K562 (cell line): ENCODE measurements around the gene ARMC7. TPM values are rescaled to one million over a fixed set of nuclear protein-coding genes. Genes with fewer than 3 reads are reported as not detected.

Source experiments
- ATAC-seq: fragments of 200-7000 bp; cut with Tn5 transposase; 3 replicates; pipeline ENCODE4 v1.9.1; 2020; ENCODE audit warnings: moderate library complexity
- BruUV-seq: library from RNA; stranded (reverse); fragments of 400-500 nt; replicated peaks from 2 replicates; lab custom pipeline; 2021; lab: Mats Ljungman, UMichigan
- CTCF ChIA-PET: fragments of 300-600 bp; formaldehyde crosslinking; extraction: SDS; loops from one replicate; lab custom pipeline; 2021; ENCODE audit warnings: low intra/inter-chr PET ratio; lab: Yijun Ruan, JAX
- POLR2A ChIA-PET: fragments of 300-600, 350-650 bp; sonication (Branson Sonifier 250); formaldehyde crosslinking; extraction: SDS; loops from one replicate; lab custom pipeline; 2021; ENCODE audit warnings: antibody characterized with exemption, inconsistent platforms; lab: Yijun Ruan, JAX
- DNase-seq, 4 experiments: peaks; one replicate each; pipeline versions ENCODE4 v3.0.0 to v3.0.0-alpha.2; 2011 to 2018; ENCODE audit warnings: low spot score in 3 of 4, mixed read lengths in 3 of 4; ENCODE audit errors: extremely low read depth in 1 of 4
- FAIRE-seq: peaks from 2 replicates; lab custom pipeline; 2011; peaks lifted over from hg19 to GRCh38; lab: Jason Lieb, UNC
- H2AFZ ChIP-seq: 2 replicates; pipeline ENCODE4 v1.6.0; 2011; ENCODE audit warnings: low read depth, low read length, control low read depth, inconsistent platforms
- H3K27ac ChIP-seq: fragments of 200-600 bp; 3 replicates; pipeline ENCODE4 v1.8.0; 2011; ENCODE audit warnings: low read depth, mild to moderate bottlenecking, control low read depth, inconsistent platforms, low read length, moderate library complexity, mixed read lengths; ENCODE audit errors: extremely low read depth
- H3K27me3 ChIP-seq, 2 experiments: fragments of 300-600 bp in 1 of 2; 2 replicates in 1 of 2; 3 replicates in 1 of 2; pipeline versions ENCODE4 v1.6.0 to v1.8.0; 2011; ENCODE audit warnings: inconsistent platforms in 2 of 2, low read length in 2 of 2, mild to moderate bottlenecking in 1 of 2, mixed read lengths in 1 of 2, moderate library complexity in 1 of 2; ENCODE audit not compliant: control insufficient read depth in 2 of 2, insufficient read depth in 2 of 2
- H3K36me3 ChIP-seq: fragments of 300-600 bp; 3 replicates; pipeline ENCODE4 v1.8.0; 2011; ENCODE audit warnings: mild to moderate bottlenecking, low read length, inconsistent platforms; ENCODE audit not compliant: control insufficient read depth, insufficient read depth
- H3K4me1 ChIP-seq, 2 experiments: fragments of 200-600 bp in 1 of 2; replicated peaks in 1 of 2; 2 replicates in 1 of 2; 3 replicates in 1 of 2; pipeline versions ENCODE4 v1.5.1 to v1.8.0; 2011; ENCODE audit warnings: inconsistent platforms in 2 of 2, low read length in 2 of 2, mild to moderate bottlenecking in 1 of 2, mixed read lengths in 1 of 2, moderate library complexity in 1 of 2; ENCODE audit not compliant: control insufficient read depth in 2 of 2, insufficient read depth in 2 of 2
- H3K4me2 ChIP-seq: 2 replicates; pipeline ENCODE4 v1.6.1; 2011; ENCODE audit warnings: low read length, control low read depth, inconsistent platforms, mixed read lengths; ENCODE audit not compliant: insufficient read depth
- H3K4me3 ChIP-seq: fragments of 200-600 bp; sonication (generic), shearing (Covaris generic); 2 replicates; pipeline ENCODE4 v1.5.1; 2016; ENCODE audit warnings: control low read depth, inconsistent platforms
- H3K79me2 ChIP-seq: fragments of 200-600 bp; 3 replicates; pipeline ENCODE4 v1.8.0; 2011; ENCODE audit warnings: low read length, inconsistent platforms; ENCODE audit not compliant: control insufficient read depth, insufficient read depth
- H3K9ac ChIP-seq, 2 experiments: 2 replicates each; pipeline versions ENCODE4 v1.6.0 to v1.6.1; 2011; ENCODE audit warnings: low read depth in 2 of 2, low read length in 2 of 2, control low read depth in 1 of 2, inconsistent platforms in 1 of 2, mild to moderate bottlenecking in 1 of 2, mixed read lengths in 1 of 2; ENCODE audit not compliant: insufficient read depth in 1 of 2
- H3K9me1 ChIP-seq: one replicate; pipeline ENCODE4 v1.6.0; 2011; ENCODE audit warnings: inconsistent platforms, mild to moderate bottlenecking, low read length, moderate library complexity; ENCODE audit not compliant: control insufficient read depth, insufficient read depth
- H3K9me3 ChIP-seq: replicated peaks from 2 replicates; pipeline ENCODE4 v1.5.1; 2011; ENCODE audit warnings: low read depth, low read length, inconsistent platforms; ENCODE audit not compliant: control insufficient read depth, insufficient read depth
- H4K20me1 ChIP-seq: replicated peaks from 2 replicates; pipeline ENCODE4 v1.6.1; 2011; ENCODE audit warnings: low read length, inconsistent platforms, mixed read lengths; ENCODE audit not compliant: control insufficient read depth, insufficient read depth
- FOXP4 ChIP-seq: sonication (generic); formaldehyde crosslinking; IDR thresholded peaks from 2 replicates; pipeline ENCODE4 v1.8.0; 2022; ENCODE audit warnings: mild to moderate bottlenecking, missing genetic modification reagents, borderline replicate concordance
- SOX6 ChIP-seq: fragments of 450-650 bp; IDR thresholded peaks from 2 replicates; pipeline ENCODE4 v1.6.1; 2014; ENCODE audit warnings: mild to moderate bottlenecking
- U2AF1 ChIP-seq: fragments of 200-400 bp; formaldehyde crosslinking; optimal IDR thresholded peaks from 2 replicates; pipeline ENCODE3; 2017; ENCODE audit warnings: mild to moderate bottlenecking, low read depth, low read length, moderate library complexity
- WGBS: fragments of 100-300 bp; shearing (Covaris generic); methylation state at CpG from one replicate; pipeline ENCODE4 v1.1.6; 2016; ENCODE audit warnings: low coverage, mixed read lengths; ENCODE audit not compliant: insufficient coverage; ENCODE audit errors: missing lambda C conversion rate; 5-methylcytosine and 5-hydroxymethylcytosine counted together
- in situ Hi-C: fragments of 300-500 bp; cut with MboI; formaldehyde crosslinking; loops from 4 replicates; pipeline ENCODE4 v1.15.0; 2018; ENCODE audit warnings: inconsistent platforms, mixed read lengths
- intact Hi-C: fragments of 100-400 bp; cut with micrococcal nuclease; formaldehyde crosslinking; loops from 2 replicates; pipeline ENCODE4 v1.14.2; 2022
- polyA plus RNA-seq, 8 experiments: library from polyadenylated mRNA; depleted of rRNA in 4 of 8; stranded (reverse) in 5 of 8; unstranded in 3 of 8; fragments of >200 nt; fragmentation: Nextera tagmentation in 2 of 8; fragmentation: Illumina TruSeq in 1 of 8; extraction: Ambion mirVana in 2 of 8; extraction: Trizol in 1 of 8; gene quantifications; 2 replicates each; pipeline versions ENCODE4 v1.2.1 to v1.2.3, GENCODE V29; 2011 to 2014; ENCODE audit warnings: inconsistent platforms in 1 of 8, missing spikeins in 1 of 8
- total RNA-seq, 7 experiments: library from RNA; depleted of rRNA in 6 of 7; stranded (reverse); fragments of >200 nt in 6 of 7; fragmentation: Illumina TruSeq in 2 of 7; extraction: Trizol in 2 of 7; gene quantifications; 2 replicates each; pipeline versions ENCODE4 v1.2.1 to v1.2.3, GENCODE V29; 2011 to 2021; ENCODE audit warnings: low replicate concordance in 1 of 7
- TF ChIP-seq, protein P1 (sequence below): fragments of 450-650 bp; formaldehyde crosslinking; conservative IDR thresholded peaks from 2 replicates; pipeline ENCODE4 v1.4.0; 2022; ENCODE audit warnings: mild to moderate bottlenecking, missing genetic modification characterization
- TF ChIP-seq, protein P2 (sequence below): fragments of 450-650 bp; IDR thresholded peaks from 2 replicates; pipeline ENCODE4 v1.6.1; 2016; ENCODE audit warnings: mild to moderate bottlenecking, moderate library complexity

Gene ARMC7
- total and polyA plus RNA-seq, 9 of the 15 experiments (the other 6 are each of a cell fraction or from before 2014, with no cell fraction given), result 1.4 to 15.2 (median 5.9) TPM

DNA sequence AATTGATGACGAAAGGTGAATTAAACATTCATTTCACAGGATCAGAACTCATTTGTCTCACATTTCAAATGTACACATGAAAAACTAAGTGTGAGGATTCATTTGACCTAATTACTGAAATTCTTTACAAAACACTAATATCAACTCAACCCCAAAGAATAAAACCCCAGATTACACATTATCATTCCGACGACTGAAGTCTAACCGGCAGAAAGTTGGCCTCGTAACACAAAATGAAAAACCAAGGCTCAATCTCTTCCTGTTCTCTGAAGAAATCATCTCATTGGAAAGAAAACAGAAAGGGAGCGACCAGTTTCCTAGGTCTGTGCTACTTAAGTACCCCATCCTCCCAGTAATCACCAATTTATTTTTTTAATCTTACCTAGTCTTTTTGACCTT is 42.8 kb downstream of the ARMC7 start:
- CTCF ChIA-PET, result interaction anchor here (0.6 kb wide), 1 partner anchor 92 kb away, joined by 4 read pairs; no protein-coding TSS in a partner anchor
- no peak for FAIRE-seq
- no peak overlapping the region for H2AFZ ChIP-seq
- TF ChIP-seq, protein P1, sequence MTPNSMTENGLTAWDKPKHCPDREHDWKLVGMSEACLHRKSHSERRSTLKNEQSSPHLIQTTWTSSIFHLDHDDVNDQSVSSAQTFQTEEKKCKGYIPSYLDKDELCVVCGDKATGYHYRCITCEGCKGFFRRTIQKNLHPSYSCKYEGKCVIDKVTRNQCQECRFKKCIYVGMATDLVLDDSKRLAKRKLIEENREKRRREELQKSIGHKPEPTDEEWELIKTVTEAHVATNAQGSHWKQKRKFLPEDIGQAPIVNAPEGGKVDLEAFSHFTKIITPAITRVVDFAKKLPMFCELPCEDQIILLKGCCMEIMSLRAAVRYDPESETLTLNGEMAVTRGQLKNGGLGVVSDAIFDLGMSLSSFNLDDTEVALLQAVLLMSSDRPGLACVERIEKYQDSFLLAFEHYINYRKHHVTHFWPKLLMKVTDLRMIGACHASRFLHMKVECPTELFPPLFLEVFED (CRISPR knock-in tag), result no peak
- TF ChIP-seq U2AF1 (peak; percentile 54), SOX6 (no peak), FOXP4 (no peak)
- TF ChIP-seq, protein P2, sequence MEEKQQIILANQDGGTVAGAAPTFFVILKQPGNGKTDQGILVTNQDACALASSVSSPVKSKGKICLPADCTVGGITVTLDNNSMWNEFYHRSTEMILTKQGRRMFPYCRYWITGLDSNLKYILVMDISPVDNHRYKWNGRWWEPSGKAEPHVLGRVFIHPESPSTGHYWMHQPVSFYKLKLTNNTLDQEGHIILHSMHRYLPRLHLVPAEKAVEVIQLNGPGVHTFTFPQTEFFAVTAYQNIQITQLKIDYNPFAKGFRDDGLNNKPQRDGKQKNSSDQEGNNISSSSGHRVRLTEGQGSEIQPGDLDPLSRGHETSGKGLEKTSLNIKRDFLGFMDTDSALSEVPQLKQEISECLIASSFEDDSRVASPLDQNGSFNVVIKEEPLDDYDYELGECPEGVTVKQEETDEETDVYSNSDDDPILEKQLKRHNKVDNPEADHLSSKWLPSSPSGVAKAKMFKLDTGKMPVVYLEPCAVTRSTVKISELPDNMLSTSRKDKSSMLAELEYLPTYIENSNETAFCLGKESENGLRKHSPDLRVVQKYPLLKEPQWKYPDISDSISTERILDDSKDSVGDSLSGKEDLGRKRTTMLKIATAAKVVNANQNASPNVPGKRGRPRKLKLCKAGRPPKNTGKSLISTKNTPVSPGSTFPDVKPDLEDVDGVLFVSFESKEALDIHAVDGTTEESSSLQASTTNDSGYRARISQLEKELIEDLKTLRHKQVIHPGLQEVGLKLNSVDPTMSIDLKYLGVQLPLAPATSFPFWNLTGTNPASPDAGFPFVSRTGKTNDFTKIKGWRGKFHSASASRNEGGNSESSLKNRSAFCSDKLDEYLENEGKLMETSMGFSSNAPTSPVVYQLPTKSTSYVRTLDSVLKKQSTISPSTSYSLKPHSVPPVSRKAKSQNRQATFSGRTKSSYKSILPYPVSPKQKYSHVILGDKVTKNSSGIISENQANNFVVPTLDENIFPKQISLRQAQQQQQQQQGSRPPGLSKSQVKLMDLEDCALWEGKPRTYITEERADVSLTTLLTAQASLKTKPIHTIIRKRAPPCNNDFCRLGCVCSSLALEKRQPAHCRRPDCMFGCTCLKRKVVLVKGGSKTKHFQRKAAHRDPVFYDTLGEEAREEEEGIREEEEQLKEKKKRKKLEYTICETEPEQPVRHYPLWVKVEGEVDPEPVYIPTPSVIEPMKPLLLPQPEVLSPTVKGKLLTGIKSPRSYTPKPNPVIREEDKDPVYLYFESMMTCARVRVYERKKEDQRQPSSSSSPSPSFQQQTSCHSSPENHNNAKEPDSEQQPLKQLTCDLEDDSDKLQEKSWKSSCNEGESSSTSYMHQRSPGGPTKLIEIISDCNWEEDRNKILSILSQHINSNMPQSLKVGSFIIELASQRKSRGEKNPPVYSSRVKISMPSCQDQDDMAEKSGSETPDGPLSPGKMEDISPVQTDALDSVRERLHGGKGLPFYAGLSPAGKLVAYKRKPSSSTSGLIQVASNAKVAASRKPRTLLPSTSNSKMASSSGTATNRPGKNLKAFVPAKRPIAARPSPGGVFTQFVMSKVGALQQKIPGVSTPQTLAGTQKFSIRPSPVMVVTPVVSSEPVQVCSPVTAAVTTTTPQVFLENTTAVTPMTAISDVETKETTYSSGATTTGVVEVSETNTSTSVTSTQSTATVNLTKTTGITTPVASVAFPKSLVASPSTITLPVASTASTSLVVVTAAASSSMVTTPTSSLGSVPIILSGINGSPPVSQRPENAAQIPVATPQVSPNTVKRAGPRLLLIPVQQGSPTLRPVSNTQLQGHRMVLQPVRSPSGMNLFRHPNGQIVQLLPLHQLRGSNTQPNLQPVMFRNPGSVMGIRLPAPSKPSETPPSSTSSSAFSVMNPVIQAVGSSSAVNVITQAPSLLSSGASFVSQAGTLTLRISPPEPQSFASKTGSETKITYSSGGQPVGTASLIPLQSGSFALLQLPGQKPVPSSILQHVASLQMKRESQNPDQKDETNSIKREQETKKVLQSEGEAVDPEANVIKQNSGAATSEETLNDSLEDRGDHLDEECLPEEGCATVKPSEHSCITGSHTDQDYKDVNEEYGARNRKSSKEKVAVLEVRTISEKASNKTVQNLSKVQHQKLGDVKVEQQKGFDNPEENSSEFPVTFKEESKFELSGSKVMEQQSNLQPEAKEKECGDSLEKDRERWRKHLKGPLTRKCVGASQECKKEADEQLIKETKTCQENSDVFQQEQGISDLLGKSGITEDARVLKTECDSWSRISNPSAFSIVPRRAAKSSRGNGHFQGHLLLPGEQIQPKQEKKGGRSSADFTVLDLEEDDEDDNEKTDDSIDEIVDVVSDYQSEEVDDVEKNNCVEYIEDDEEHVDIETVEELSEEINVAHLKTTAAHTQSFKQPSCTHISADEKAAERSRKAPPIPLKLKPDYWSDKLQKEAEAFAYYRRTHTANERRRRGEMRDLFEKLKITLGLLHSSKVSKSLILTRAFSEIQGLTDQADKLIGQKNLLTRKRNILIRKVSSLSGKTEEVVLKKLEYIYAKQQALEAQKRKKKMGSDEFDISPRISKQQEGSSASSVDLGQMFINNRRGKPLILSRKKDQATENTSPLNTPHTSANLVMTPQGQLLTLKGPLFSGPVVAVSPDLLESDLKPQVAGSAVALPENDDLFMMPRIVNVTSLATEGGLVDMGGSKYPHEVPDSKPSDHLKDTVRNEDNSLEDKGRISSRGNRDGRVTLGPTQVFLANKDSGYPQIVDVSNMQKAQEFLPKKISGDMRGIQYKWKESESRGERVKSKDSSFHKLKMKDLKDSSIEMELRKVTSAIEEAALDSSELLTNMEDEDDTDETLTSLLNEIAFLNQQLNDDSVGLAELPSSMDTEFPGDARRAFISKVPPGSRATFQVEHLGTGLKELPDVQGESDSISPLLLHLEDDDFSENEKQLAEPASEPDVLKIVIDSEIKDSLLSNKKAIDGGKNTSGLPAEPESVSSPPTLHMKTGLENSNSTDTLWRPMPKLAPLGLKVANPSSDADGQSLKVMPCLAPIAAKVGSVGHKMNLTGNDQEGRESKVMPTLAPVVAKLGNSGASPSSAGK, result 0 out of 2 replicates have a peak, but pooled peaks have one; percentile 11

More for the DNA sequence above, 42.8 kb downstream of the ARMC7 start:
- peaks cover 11% of the 10 kb centered on the region; the same call in 1 of the 2 replicates for H4K20me1 ChIP-seq
- no peak for DNase-seq
- in situ Hi-C loops (no loop called here), intact Hi-C loops (loop anchor here (5.0 kb wide), 1 partner anchor 50 kb away; no protein-coding TSS in a partner anchor)
- peaks cover 15 to 20% of the 10 kb centered on the region in 2 experiments for H3K4me1 ChIP-seq
- ATAC-seq, result no peak
- no peaks in the 10 kb centered on the region for H3K9me1 ChIP-seq
- H3K27ac ChIP-seq, result peak overlapping the region; percentile 94
- H3K4me3 ChIP-seq, result peak overlapping the region; percentile 98
- POLR2A ChIA-PET, result interaction anchor here (0.9 to 1.1 kb wide), 3 partner anchors 18 to 95 kb away, joined by 3 to 4 read pairs (median 3); no protein-coding TSS in a partner anchor
- 2% methylated on average over 6 of the region's 6 CpGs for WGBS
- H3K4me2 ChIP-seq, result peak overlapping the region; percentile 95
- H3K79me2 ChIP-seq, result peaks cover 73% of the 10 kb centered on the region
- H3K9me3 ChIP-seq, result no peaks in the 10 kb centered on the region
- H3K36me3 ChIP-seq, result peaks cover 35% of the 10 kb centered on the region
- TSS peak; percentile 53 for BruUV-seq
- H3K9ac ChIP-seq, result peak overlapping the region in 1 of 2 experiments; percentile 94; a peak in 3 of 4 replicates
- no peaks in the 10 kb centered on the region for H3K27me3 ChIP-seq
